MG63 (cell line): Measurements from ENCODE around the gene ILDR2. TPM values are rescaled to one million over a fixed set of nuclear protein-coding genes. Genes with fewer than 3 reads are reported as not detected.
A peak's percentile ranks its signal among the peaks of the same experiment; 100 is the strongest.
"Not testable (repeated sequence)": the region's sequence is repeated elsewhere in the genome, so short reads cannot be mapped to it uniquely, and the experiment has no call there.

Experiments used
- DNase-seq: peaks from one replicate; pipeline ENCODE4 v3.0.0-alpha.2; 2020
- H3K27me3 ChIP-seq: fragments of 250-450 bp; sonication (Bioruptor Pico); 2 replicates; pipeline ENCODE4 v1.5.1; 2020; ENCODE audit warnings: mild to moderate bottlenecking, moderate library complexity
- H3K36me3 ChIP-seq: fragments of 250-450 bp; sonication (Bioruptor Pico); 2 replicates; pipeline ENCODE4 v1.5.1; 2020; ENCODE audit warnings: mild to moderate bottlenecking, moderate library complexity
- H3K4me3 ChIP-seq: fragments of 250-450 bp; sonication (Bioruptor Pico); 2 replicates; pipeline ENCODE4 v1.5.1; 2020; ENCODE audit warnings: mild to moderate bottlenecking, moderate library complexity
- H3K9me3 ChIP-seq: fragments of 250-450 bp; sonication (Bioruptor Pico); 2 replicates; pipeline ENCODE4 v1.5.1; 2020; ENCODE audit warnings: mild to moderate bottlenecking, moderate library complexity
- total RNA-seq: library from RNA; depleted of rRNA; stranded (reverse); fragments of >200 nt; shearing (Covaris generic); gene quantifications from 2 replicates; pipeline ENCODE4 v1.2.3, GENCODE V29; 2014; ENCODE audit warnings: low replicate concordance

ILDR2 gene
- total RNA-seq, 1 experiment from 2014 or later: not detected

GRCh38 chr1:166884040-166884642, 91.2 kb downstream of the ILDR2 start:
- no peaks in the 10 kb centered on the region; the same call in 1 of the 2 replicates for H3K27me3 ChIP-seq
- DNase-seq: peak; percentile 13
- no peaks in the 10 kb centered on the region for H3K36me3 ChIP-seq

GRCh38 chr1:166882893-166883292, 92.4 kb downstream of the ILDR2 start:
- Histone ChIP-seq H3K27me3 (no peaks in the 10 kb centered on the region; the same call in 1 of the 2 replicates), H3K9me3 (0 out of 2 replicates have a peak, but pooled peaks cover 2% of the 10 kb centered on the region), H3K36me3 (no peaks in the 10 kb centered on the region), H3K4me3 (no peak overlapping the region)
- DNase-seq: no peak

More at GRCh38 chr1:166884040-166884642, 91.2 kb downstream of the ILDR2 start:
- no peak overlapping the region for H3K4me3 ChIP-seq
- no peaks in the 10 kb centered on the region for H3K9me3 ChIP-seq

- not testable (repeated sequence) for H3K4me3 ChIP-seq, H3K9me3 ChIP-seq, DNase-seq, H3K36me3 ChIP-seq, H3K27me3 ChIP-seq
Observed at GRCh38 chr1:166878173-166878917, 97.0 kb downstream of the ILDR2 start.

- Histone ChIP-seq H3K4me3 (peak overlapping the region; percentile 91), H3K27me3 (no peaks in the 10 kb centered on the region), H3K36me3 (peaks cover 10% of the 10 kb centered on the region), H3K9me3 (0 out of 2 replicates have a peak, but pooled peaks cover 2% of the 10 kb centered on the region)
- no peak for DNase-seq
Observed at GRCh38 chr1:166876540-166876838, 98.9 kb downstream of the ILDR2 start.

GRCh38 chr1:166875734-166876539, 99.4 kb downstream of the ILDR2 start, which contains the start of gene TADA1:
Gene TADA1 (minus strand): TSS chr1:166876264. CDS start chr1:166876233, 31 bp downstream.
- 0 out of 2 replicates have a peak, but pooled peaks cover 2% of the 10 kb centered on the region for H3K9me3 ChIP-seq
- peak within 1 kb of the TSS; percentile 91 for H3K4me3 ChIP-seq
- H3K27me3 ChIP-seq: no peaks in the 10 kb centered on the region
- peak; percentile 99 for DNase-seq
- H3K36me3 ChIP-seq: peaks cover 10% of the 10 kb centered on the region

GRCh38 chr1:166875302-166875733, 100.0 kb downstream of the ILDR2 start:
- no peak for DNase-seq
- H3K36me3 ChIP-seq: peaks cover 10% of the 10 kb centered on the region
- peak overlapping the region; percentile 91 for H3K4me3 ChIP-seq
- no peaks in the 10 kb centered on the region for H3K27me3 ChIP-seq
- 0 out of 2 replicates have a peak, but pooled peaks cover 2% of the 10 kb centered on the region for H3K9me3 ChIP-seq

- no peak for DNase-seq
- Histone ChIP-seq H3K9me3 (0 out of 2 replicates have a peak, but pooled peaks cover 2% of the 10 kb centered on the region), H3K36me3 (peaks cover 10% of the 10 kb centered on the region)
Observed at GRCh38 chr1:166874464-166874863, 100.9 kb downstream of the ILDR2 start.

GRCh38 chr1:166870584-166870983, 104.8 kb downstream of the ILDR2 start:
- Histone ChIP-seq H3K27me3 (no peaks in the 10 kb centered on the region), H3K36me3 (peaks cover 27% of the 10 kb centered on the region), H3K4me3 (no peak overlapping the region), H3K9me3 (no peaks in the 10 kb centered on the region)
- no peak for DNase-seq

More at GRCh38 chr1:166874464-166874863, 100.9 kb downstream of the ILDR2 start:
- Histone ChIP-seq H3K4me3 (peak overlapping the region; percentile 91; the same call in 1 of the 2 replicates), H3K27me3 (no peaks in the 10 kb centered on the region)

- no peak for DNase-seq
- Histone ChIP-seq H3K27me3 (no peaks in the 10 kb centered on the region), H3K9me3 (no peaks in the 10 kb centered on the region), H3K4me3 (no peak overlapping the region), H3K36me3 (peaks cover 32% of the 10 kb centered on the region)
Observed at GRCh38 chr1:166869318-166870099, 105.8 kb downstream of the ILDR2 start.

- no peak overlapping the region for H3K4me3 ChIP-seq
- H3K36me3 ChIP-seq: peaks cover 35% of the 10 kb centered on the region
- H3K9me3 ChIP-seq: no peaks in the 10 kb centered on the region
- no peak for DNase-seq
- H3K27me3 ChIP-seq: no peaks in the 10 kb centered on the region
Observed at GRCh38 chr1:166868639-166869038, 106.7 kb downstream of the ILDR2 start.

- Histone ChIP-seq H3K4me3 (no peak overlapping the region), H3K36me3 (peaks cover 56% of the 10 kb centered on the region), H3K27me3 (no peaks in the 10 kb centered on the region), H3K9me3 (no peaks in the 10 kb centered on the region)
- no peak for DNase-seq
Observed at GRCh38 chr1:166865926-166866325, 109.4 kb downstream of the ILDR2 start.

GRCh38 chr1:166859597-166859996, 115.7 kb downstream of the ILDR2 start:
- H3K4me3 ChIP-seq: no peak overlapping the region
- H3K9me3 ChIP-seq: no peaks in the 10 kb centered on the region
- DNase-seq: no peak
- H3K36me3 ChIP-seq: peaks cover 82% of the 10 kb centered on the region
- H3K27me3 ChIP-seq: no peaks in the 10 kb centered on the region

GRCh38 chr1:166858726-166859419, 116.5 kb downstream of the ILDR2 start:
- no peaks in the 10 kb centered on the region for H3K9me3 ChIP-seq
- peaks cover 83% of the 10 kb centered on the region for H3K36me3 ChIP-seq
- DNase-seq: no peak

More at GRCh38 chr1:166858726-166859419, 116.5 kb downstream of the ILDR2 start:
- no peaks in the 10 kb centered on the region for H3K27me3 ChIP-seq
- no peak overlapping the region for H3K4me3 ChIP-seq
